Caki2 (cell line): ENCODE measurements around the gene CD2AP. TPM values are rescaled to one million over a fixed set of nuclear protein-coding genes. Genes with fewer than 3 reads are reported as not detected.

Source experiments
- DNase-seq: peaks from one replicate; pipeline ENCODE4 v3.0.0-alpha.2; 2015; ENCODE audit warnings: low read depth
- in situ Hi-C: cut with HindIII; loops from 2 replicates; pipeline ENCODE4 v1.10.0; 2016; ENCODE audit warnings: low sequenced_read_pairs, low pct_unique_long_range_greater_than_20kb, mixed read lengths
- total RNA-seq: library from RNA; depleted of rRNA; stranded (reverse); fragments of >200 nt; shearing (Covaris generic); gene quantifications from 2 replicates; pipeline ENCODE4 v1.2.3, GENCODE V29; 2014; ENCODE audit warnings: low replicate concordance

The CD2AP gene
- total RNA-seq, 1 experiment from 2014 or later: 53.2 TPM

GRCh38 chr6:47484616-47485015, 7.0 kb downstream of the CD2AP start:
- DNase-seq: peak; percentile 80
- in situ Hi-C loops: no loop called here

- in situ Hi-C loops: no loop called here
- DNase-seq: no peak
These were observed 7.5 kb downstream of the CD2AP start for GRCh38 chr6:47485083-47485482.

- no peak for DNase-seq
- in situ Hi-C loops: no loop called here
These were observed 8.0 kb downstream of the CD2AP start for GRCh38 chr6:47485491-47486135.

- in situ Hi-C loops: no loop called here
- no peak for DNase-seq
These were observed 12.4 kb downstream of the CD2AP start for GRCh38 chr6:47489995-47490394.

GRCh38 chr6:47490676-47491075, 13.1 kb downstream of the CD2AP start:
- no peak for DNase-seq
- in situ Hi-C loops: no loop called here

GRCh38 chr6:47492355-47492754, 14.8 kb downstream of the CD2AP start:
- DNase-seq: no peak
- in situ Hi-C loops: no loop called here

- in situ Hi-C loops: no loop called here
- no peak for DNase-seq
These were observed 17.6 kb downstream of the CD2AP start for GRCh38 chr6:47495207-47495606.

GRCh38 chr6:47495954-47496545, 18.5 kb downstream of the CD2AP start:
- DNase-seq: no peak
- in situ Hi-C loops: no loop called here

- DNase-seq: no peak
- in situ Hi-C loops: no loop called here
These were observed 19.5 kb downstream of the CD2AP start for GRCh38 chr6:47496935-47497579.

- no peak for DNase-seq
- in situ Hi-C loops: no loop called here
These were observed 25.3 kb downstream of the CD2AP start for GRCh38 chr6:47502920-47503319.

- DNase-seq: no peak
- in situ Hi-C loops: no loop called here
These were observed 32.3 kb downstream of the CD2AP start for GRCh38 chr6:47509937-47510336.

- DNase-seq: no peak
- in situ Hi-C loops: no loop called here
These were observed 35.3 kb downstream of the CD2AP start for GRCh38 chr6:47512872-47513271.

GRCh38 chr6:47519279-47519678, 41.7 kb downstream of the CD2AP start:
- in situ Hi-C loops: no loop called here
- DNase-seq: no peak

- in situ Hi-C loops: no loop called here
- DNase-seq: no peak
These were observed 42.7 kb downstream of the CD2AP start for GRCh38 chr6:47520282-47520681.

- in situ Hi-C loops: no loop called here
These were observed 44.4 kb downstream of the CD2AP start for GRCh38 chr6:47521961-47522360.

GRCh38 chr6:47524136-47524845, 46.7 kb downstream of the CD2AP start:
- DNase-seq: no peak
- in situ Hi-C loops: no loop called here

More at GRCh38 chr6:47521961-47522360, 44.4 kb downstream of the CD2AP start:
- DNase-seq: no peak

GRCh38 chr6:47525330-47526057, 47.9 kb downstream of the CD2AP start:
- in situ Hi-C loops: no loop called here
- no peak for DNase-seq

- DNase-seq: no peak
- in situ Hi-C loops: no loop called here
These were observed 49.7 kb downstream of the CD2AP start for GRCh38 chr6:47527274-47527673.

- in situ Hi-C loops: no loop called here
These were observed 52.1 kb downstream of the CD2AP start for GRCh38 chr6:47529734-47530133.

More at GRCh38 chr6:47529734-47530133, 52.1 kb downstream of the CD2AP start:
- DNase-seq: no peak
